GM21825 (cell line): ENCODE data around the gene SASH1.

Experiments
- ATAC-seq: cut with Tn5 transposase; IDR thresholded peaks from one replicate; pipeline ENCODE4 v1.9.1; 2021; ENCODE audit warnings: mild to moderate bottlenecking, moderate library complexity; ENCODE audit not compliant: unreplicated experiment

Gene SASH1

GRCh38 chr6:148487461-148487860, 144.8 kb downstream of the SASH1 start:
- no peak for ATAC-seq

GRCh38 chr6:148491638-148492251, 149.1 kb downstream of the SASH1 start:
- ATAC-seq, result no peak

- ATAC-seq, result no peak
Measured at GRCh38 chr6:148492654-148493290, 150.1 kb downstream of the SASH1 start.

- ATAC-seq, result no peak
Measured at GRCh38 chr6:148493424-148493823, 150.8 kb downstream of the SASH1 start.

- no peak for ATAC-seq
Measured at GRCh38 chr6:148494226-148494625, 151.6 kb downstream of the SASH1 start.

- ATAC-seq, result no peak
Measured at GRCh38 chr6:148495029-148495428, 152.4 kb downstream of the SASH1 start.

- ATAC-seq, result no peak
Measured at GRCh38 chr6:148497257-148497656, 154.6 kb downstream of the SASH1 start.

GRCh38 chr6:148497717-148498116, 155.1 kb downstream of the SASH1 start:
- no peak for ATAC-seq

GRCh38 chr6:148500402-148500801, 157.8 kb downstream of the SASH1 start:
- no peak for ATAC-seq

- ATAC-seq, result no peak
Measured at GRCh38 chr6:148501178-148501590, 158.5 kb downstream of the SASH1 start.

GRCh38 chr6:148502083-148502772, 159.6 kb downstream of the SASH1 start:
- ATAC-seq, result no peak

GRCh38 chr6:148502773-148503135, 160.1 kb downstream of the SASH1 start:
- no peak for ATAC-seq

GRCh38 chr6:148503703-148504102, 161.1 kb downstream of the SASH1 start:
- no peak for ATAC-seq

GRCh38 chr6:148507774-148508173, 165.1 kb downstream of the SASH1 start:
- no peak for ATAC-seq

- ATAC-seq, result no peak
Measured at GRCh38 chr6:148508401-148509041, 165.9 kb downstream of the SASH1 start.

- ATAC-seq, result no peak
Measured at GRCh38 chr6:148509119-148509799, 166.6 kb downstream of the SASH1 start.

- ATAC-seq, result no peak
Measured at GRCh38 chr6:148509800-148510581, 167.4 kb downstream of the SASH1 start.

- no peak for ATAC-seq
Measured at GRCh38 chr6:148513145-148514071, 170.8 kb downstream of the SASH1 start.

- ATAC-seq, result no peak
Measured at GRCh38 chr6:148514091-148514845, 171.6 kb downstream of the SASH1 start.
